Measurements from ENCODE around the gene WBP11.

DNA sequence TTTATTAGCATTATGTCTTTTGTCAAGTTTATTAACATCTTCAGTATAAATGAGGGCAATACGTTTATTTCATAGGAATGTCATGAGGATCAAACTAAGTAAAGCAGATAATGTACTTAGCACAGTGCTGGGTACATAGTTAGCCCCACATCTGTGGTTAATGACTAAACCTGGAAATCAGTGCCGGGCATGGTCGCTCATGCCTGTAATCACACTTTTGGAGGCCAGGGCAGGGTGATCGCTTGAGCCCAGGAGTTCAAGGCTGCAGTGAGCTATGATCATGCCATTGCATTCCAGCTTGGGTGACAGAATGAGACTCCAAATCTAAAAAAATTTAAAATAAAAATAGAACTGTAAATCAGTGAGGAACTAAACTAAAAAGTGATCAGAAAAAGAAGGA is 62.1 kb downstream of the WBP11 start:
- TF ChIP-seq CTCF (IDR thresholded peaks at IDR 0.05; ENCODE audit: low read depth, low read length) (no peak), EZH2phosphoT487 (IDR thresholded peaks at IDR 0.05; ENCODE audit: low read depth) (no peak)

Data from OCI-LY3 (cell line).